SKM-1 (cell line): ENCODE results near the gene GSE1.

Source experiments
- DNase-seq: peaks from one replicate; lab custom pipeline; 2025; ENCODE audit not compliant: unreplicated experiment; lab: John Stamatoyannopoulos, UW

Gene GSE1

GRCh38 chr16:85573696-85574641, 39.2 kb upstream of the GSE1 start:
- no peak for DNase-seq

- no peak for DNase-seq
Observed at GRCh38 chr16:85574672-85575475, 38.2 kb upstream of the GSE1 start.

DNA sequence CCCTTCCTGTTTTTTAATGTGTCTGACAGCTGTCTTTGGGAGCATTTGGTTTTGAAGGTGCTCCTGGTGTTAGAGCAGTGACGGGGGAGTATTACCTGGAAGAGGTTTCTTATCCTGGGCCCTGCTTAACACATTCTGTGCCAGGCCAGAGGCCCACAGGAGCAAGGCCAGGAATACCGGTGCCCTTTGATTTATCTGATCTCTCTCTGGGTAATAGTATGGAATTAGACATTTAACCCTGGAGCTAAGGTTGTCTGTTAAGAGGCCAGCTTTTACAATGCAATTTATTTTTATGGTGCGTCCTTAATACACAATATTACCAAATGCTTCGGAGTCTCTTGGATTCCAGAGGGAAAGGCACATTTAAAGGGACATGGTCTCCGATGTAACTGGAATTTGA, 37.2 kb upstream of the GSE1 start:
- DNase-seq, result no peak

DNA sequence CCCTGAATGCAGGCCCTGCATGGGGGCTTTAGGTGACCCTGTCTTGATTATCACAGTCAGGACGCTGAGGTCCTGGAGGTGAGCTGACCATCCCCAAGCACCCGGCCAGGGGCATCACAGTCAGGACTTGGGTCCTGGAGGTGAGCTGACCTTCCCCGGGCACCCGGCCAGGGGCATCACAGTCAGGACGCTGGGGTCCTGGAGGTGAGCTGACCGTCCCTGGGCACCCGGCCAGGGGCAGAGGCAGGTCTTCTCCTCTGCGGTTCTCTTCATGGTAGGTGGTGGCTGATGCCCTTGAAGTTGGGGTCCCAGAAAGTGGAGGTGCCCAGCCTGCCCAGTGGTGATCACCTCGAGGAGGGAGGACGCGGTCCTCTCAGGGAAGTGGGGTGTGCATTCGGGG, 36.2 kb upstream of the GSE1 start:
- DNase-seq, result no peak

DNA sequence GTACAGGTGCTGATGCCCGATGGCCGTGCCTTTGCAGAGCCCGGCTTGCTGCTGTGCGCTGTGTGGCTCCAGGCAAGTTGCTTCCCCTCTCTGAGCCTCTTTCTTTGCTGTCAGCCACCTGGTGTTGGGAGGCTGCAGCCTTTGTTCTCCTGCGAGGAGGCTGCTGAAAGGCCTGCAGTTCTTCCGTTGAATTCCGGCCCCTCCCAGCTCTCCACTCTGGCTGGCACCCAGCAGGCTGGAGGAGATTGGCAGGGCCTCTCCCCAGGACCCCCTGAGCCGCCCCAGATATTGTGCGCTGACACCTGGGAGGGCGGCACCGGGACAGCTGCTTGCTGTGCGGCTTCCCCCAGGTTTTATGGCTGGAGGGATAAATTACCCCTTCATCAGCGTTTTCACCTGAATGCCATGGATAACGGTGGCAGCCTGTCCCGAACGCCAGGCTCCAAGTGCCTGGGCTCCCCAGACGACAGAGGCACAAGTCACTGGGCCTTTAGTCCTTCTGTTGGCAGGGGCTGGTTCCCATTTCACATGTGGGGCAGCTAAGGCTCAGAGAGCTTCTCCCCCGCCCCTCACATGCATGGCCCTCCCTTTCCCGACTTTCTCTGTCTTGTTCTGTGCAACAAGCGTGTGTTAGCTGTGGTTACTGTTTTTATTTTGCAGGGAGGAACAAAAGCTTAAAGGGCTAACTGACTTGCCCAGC, 35.1 kb upstream of the GSE1 start:
- DNase-seq, result no peak

DNA sequence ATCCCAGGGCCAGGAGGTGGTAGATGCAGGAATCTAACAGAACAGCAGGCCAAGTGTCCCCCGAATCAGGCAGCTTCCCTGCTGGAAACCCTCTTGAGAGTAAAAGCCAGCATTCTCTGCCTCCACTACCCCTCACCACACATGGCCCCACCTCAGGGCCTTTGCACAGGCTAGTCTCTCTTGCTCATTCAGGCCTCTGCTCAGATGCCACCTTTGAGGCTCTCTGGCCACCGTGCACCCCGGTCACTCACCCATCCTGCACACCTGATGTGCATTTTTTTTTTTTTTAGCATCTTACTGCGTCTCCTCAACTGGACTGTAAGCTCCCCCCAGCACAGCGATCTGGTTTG, 34.5 kb upstream of the GSE1 start:
- DNase-seq, result no peak

GRCh38 chr16:85579191-85579590, 33.9 kb upstream of the GSE1 start:
- no peak for DNase-seq

- DNase-seq, result no peak
Observed at GRCh38 chr16:85579923-85580580, 33.1 kb upstream of the GSE1 start.

DNA sequence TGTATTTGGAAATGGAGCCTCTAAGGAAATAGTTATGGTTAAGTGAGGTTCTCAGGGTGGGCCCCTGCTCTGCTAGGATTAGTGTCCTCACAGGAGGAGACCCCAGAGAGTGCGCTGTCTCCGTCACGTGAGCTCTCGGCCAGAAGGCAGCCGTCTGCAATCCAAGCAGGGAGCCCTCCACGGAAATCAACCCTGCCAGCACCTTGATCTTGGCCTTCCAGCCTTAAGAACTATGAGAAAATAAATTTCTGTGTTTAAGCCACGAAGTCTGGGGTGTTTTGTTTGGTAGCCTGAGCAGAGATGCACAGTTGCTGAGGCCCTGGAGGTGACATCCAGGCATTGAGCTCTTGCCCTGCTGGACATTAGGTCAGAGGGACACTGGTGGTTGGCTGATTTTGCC, 32.4 kb upstream of the GSE1 start:
- DNase-seq, result no peak

GRCh38 chr16:85582229-85582991, 30.7 kb upstream of the GSE1 start:
- no peak for DNase-seq

DNA sequence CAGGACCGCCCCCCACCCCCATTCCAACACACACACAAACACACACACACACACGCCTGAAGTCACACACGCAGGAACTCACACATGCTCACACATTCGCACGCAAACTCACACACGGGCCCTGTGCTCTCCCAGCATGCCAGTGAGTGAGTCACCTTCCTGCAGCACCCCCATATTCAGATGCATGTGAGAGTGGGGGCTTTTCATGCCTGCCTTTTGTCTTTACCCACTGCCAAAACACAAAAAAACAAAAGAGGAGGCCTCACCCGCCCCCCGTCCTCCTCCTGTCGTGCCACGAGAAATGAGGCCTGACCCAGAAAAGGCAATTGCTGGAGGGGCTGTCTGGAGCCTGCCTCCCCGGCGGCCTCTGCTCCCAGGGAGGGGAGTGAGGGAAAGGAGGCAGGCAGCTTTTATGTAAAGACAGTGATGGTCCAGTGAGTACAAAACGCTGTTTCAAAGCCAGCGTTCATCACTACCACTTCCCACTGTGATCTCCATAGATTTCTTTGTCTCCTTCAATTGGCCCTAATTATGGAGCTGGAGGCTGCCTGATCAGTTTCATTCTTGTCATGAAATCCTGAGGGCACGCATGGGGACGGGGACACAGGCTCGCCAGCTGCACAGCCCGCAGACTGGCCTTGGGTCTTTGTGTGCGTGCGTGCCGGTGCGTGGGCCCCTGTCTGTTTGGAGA, 29.5 kb upstream of the GSE1 start:
- DNase-seq, result no peak

DNA sequence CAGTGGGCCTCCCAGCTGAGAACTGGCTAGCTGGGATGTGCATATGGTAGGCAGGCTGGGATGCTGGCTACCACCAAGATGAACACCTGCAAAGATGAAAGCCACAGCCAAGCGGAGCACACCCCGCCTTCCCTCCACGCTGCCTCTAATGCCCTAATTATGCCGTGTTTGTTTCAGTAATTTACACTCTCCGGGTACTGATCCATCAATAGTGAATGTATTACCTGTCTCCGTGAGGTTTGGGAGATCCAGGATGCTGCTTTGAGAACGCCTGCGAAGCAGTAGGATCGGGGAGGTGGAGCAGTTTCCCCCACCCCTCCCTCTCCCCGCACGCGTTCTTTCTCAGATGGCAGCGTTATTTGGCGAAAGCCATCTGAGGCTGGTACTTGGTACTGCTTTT, 28.9 kb upstream of the GSE1 start:
- DNase-seq, result no peak

- no peak for DNase-seq
Observed at GRCh38 chr16:85584819-85585282, 28.3 kb upstream of the GSE1 start.

- no peak for DNase-seq
Observed at GRCh38 chr16:85585711-85586110, 27.4 kb upstream of the GSE1 start.

- DNase-seq, result no peak
Observed at GRCh38 chr16:85586380-85587104, 26.6 kb upstream of the GSE1 start.

- DNase-seq, result no peak
Observed at GRCh38 chr16:85587762-85588556, 25.2 kb upstream of the GSE1 start.

GRCh38 chr16:85588562-85589503, 24.3 kb upstream of the GSE1 start:
- no peak for DNase-seq
